ENCODE data around the gene CASP1. TPM values are rescaled to one million over a fixed set of nuclear protein-coding genes. Genes with fewer than 3 reads are reported as not detected.

CASP1 gene
- polyA plus RNA-seq, 3 donors = 210 to 460 (median 433) TPM

DNA sequence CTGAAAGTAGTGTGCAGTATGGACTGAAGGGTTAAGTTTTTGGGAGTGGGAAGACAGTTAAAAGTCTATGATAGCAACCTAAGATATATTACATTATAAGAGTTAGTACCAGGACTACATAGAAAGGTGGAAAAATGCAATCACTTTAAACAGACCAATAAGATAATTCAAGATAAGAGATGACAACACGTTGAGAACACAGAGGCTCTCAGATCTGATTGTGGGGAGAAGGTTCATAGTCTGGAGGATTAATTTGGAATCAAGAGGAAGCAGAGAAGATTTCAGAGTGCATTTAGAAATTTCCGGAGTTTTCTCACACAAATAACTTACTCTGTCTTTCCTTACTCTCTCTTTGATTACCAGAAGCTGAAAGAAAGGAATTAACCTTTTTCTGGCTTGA is 12.4 kb downstream of the CASP1 start:
- intact Hi-C loops (cut with micrococcal nuclease) = no loop called here

GRCh38 chr11:105007463-105007862 is 27.5 kb downstream of the CASP1 start:
- Mint-ChIP-seq H3K36me3 (no peaks in the 10 kb centered on the region), H3K9me3 (no peaks in the 10 kb centered on the region), H3K27ac (no peak overlapping the region), H3K4me3 (no peak overlapping the region), H3K27me3 (ENCODE audit: low read depth in 3 of 3) (no peaks in the 10 kb centered on the region), H3K4me1 (no peaks in the 10 kb centered on the region)
- no peaks in the 10 kb centered on the region for H3K36me3 ChIP-seq (replicated peaks in 1 of 2; ENCODE audit: control insufficient read depth in 1 of 2, insufficient read depth in 2 of 2, low read length in 2 of 2)
- no peak for DNase-seq
- no peak overlapping the region for H3K4me2 ChIP-seq (replicated peaks; ENCODE audit: extremely low read depth, low read length, poor library complexity, severe bottlenecking)
- H3K27ac ChIP-seq (ENCODE audit: low read depth in 1 of 2, low read length in 2 of 2) = no peak overlapping the region
- no peaks in the 10 kb centered on the region for H3K27me3 ChIP-seq (ENCODE audit: control insufficient read depth in 2 of 2, insufficient read depth in 2 of 2, low read length in 2 of 2)
- no peak overlapping the region for H3K4me3 ChIP-seq (replicated peaks in 1 of 3; ENCODE audit: low read depth in 2 of 3, low read length in 3 of 3)
- intact Hi-C loops (cut with micrococcal nuclease) = no loop called here
- H4K20me1 ChIP-seq (ENCODE audit: insufficient read depth, low read length) = no peaks in the 10 kb centered on the region
- no peak overlapping the region for H3K9ac ChIP-seq (ENCODE audit: insufficient read depth, low read length, poor library complexity, severe bottlenecking)
- no peaks in the 10 kb centered on the region for H3K4me1 ChIP-seq (ENCODE audit: control insufficient read depth in 1 of 2, insufficient read depth in 2 of 2, low read length in 2 of 2)
- TF ChIP-seq, protein P1, sequence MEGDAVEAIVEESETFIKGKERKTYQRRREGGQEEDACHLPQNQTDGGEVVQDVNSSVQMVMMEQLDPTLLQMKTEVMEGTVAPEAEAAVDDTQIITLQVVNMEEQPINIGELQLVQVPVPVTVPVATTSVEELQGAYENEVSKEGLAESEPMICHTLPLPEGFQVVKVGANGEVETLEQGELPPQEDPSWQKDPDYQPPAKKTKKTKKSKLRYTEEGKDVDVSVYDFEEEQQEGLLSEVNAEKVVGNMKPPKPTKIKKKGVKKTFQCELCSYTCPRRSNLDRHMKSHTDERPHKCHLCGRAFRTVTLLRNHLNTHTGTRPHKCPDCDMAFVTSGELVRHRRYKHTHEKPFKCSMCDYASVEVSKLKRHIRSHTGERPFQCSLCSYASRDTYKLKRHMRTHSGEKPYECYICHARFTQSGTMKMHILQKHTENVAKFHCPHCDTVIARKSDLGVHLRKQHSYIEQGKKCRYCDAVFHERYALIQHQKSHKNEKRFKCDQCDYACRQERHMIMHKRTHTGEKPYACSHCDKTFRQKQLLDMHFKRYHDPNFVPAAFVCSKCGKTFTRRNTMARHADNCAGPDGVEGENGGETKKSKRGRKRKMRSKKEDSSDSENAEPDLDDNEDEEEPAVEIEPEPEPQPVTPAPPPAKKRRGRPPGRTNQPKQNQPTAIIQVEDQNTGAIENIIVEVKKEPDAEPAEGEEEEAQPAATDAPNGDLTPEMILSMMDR (IDR thresholded peaks at IDR 0.05) = no peak
- no peaks in the 10 kb centered on the region for H3K79me2 ChIP-seq (ENCODE audit: insufficient read depth, low read length)
- no peaks in the 10 kb centered on the region for H3K9me3 ChIP-seq (replicated peaks in 1 of 2; ENCODE audit: control insufficient read depth in 1 of 2, insufficient read depth in 1 of 2, low read length in 2 of 2)
- H2AFZ ChIP-seq (ENCODE audit: insufficient read depth, low read depth, low read length, poor library complexity, severe bottlenecking) = no peak overlapping the region

More for the DNA sequence above, 12.4 kb downstream of the CASP1 start:
- H3K36me3 Mint-ChIP-seq = peaks cover 31 to 39% of the 10 kb centered on the region in 2 donors
- H3K27me3 Mint-ChIP-seq (ENCODE audit: low read depth in 3 of 3) = no peaks in the 10 kb centered on the region
- peak overlapping the region; percentile 39 to 87 (median 80) for H3K27ac Mint-ChIP-seq
- peak overlapping the region in 1 of 2 donors; percentile 71 for H3K27ac ChIP-seq (ENCODE audit: low read depth in 1 of 2, low read length in 2 of 2)
- H3K9me3 ChIP-seq (replicated peaks in 1 of 2; ENCODE audit: control insufficient read depth in 1 of 2, insufficient read depth in 1 of 2, low read length in 2 of 2) = no peaks in the 10 kb centered on the region
- peaks cover 26 to 30% of the 10 kb centered on the region in 2 donors for H3K4me1 ChIP-seq (ENCODE audit: control insufficient read depth in 1 of 2, insufficient read depth in 2 of 2, low read length in 2 of 2)
- peaks cover 12% of the 10 kb centered on the region for H3K79me2 ChIP-seq (ENCODE audit: insufficient read depth, low read length)
- H4K20me1 ChIP-seq (ENCODE audit: insufficient read depth, low read length) = peaks cover 15% of the 10 kb centered on the region
- H3K9me3 Mint-ChIP-seq = peaks cover 0 to 7% (median 4%) of the 10 kb centered on the region in 7 donors
- TF ChIP-seq, protein P1 (IDR thresholded peaks at IDR 0.05) = no peak
- DNase-seq = no peak
- peak overlapping the region; percentile 62 for H3K4me2 ChIP-seq (replicated peaks; ENCODE audit: extremely low read depth, low read length, poor library complexity, severe bottlenecking)
- no peak overlapping the region for H3K9ac ChIP-seq (ENCODE audit: insufficient read depth, low read length, poor library complexity, severe bottlenecking)
- no peaks in the 10 kb centered on the region for H3K27me3 ChIP-seq (ENCODE audit: control insufficient read depth in 2 of 2, insufficient read depth in 2 of 2, low read length in 2 of 2)
- H3K4me3 Mint-ChIP-seq = peak overlapping the region; percentile 66 to 84
- H3K4me1 Mint-ChIP-seq = peaks cover 35% of the 10 kb centered on the region
- H2AFZ ChIP-seq (ENCODE audit: insufficient read depth, low read depth, low read length, poor library complexity, severe bottlenecking) = no peak overlapping the region
- no CpG with 5 or more reads among the region's 2 CpGs for WGBS (ENCODE audit: insufficient coverage)
- peaks cover 32 to 35% of the 10 kb centered on the region in 2 donors for H3K36me3 ChIP-seq (replicated peaks in 1 of 2; ENCODE audit: control insufficient read depth in 1 of 2, insufficient read depth in 2 of 2, low read length in 2 of 2)
- peak overlapping the region; percentile 12 to 57 (median 47) for H3K4me3 ChIP-seq (replicated peaks in 1 of 3; ENCODE audit: low read depth in 2 of 3, low read length in 3 of 3)
